A375 (cell line): ENCODE data around the gene ITIH3. TPM values are rescaled to one million over a fixed set of nuclear protein-coding genes. Genes with fewer than 3 reads are reported as not detected.

Source experiments
- small RNA-seq: library from RNA; depleted of rRNA; stranded (forward); fragments of <200 nt; gene quantifications from one replicate; pipeline ENCODE3, GENCODE V24; 2014
- total RNA-seq: library from RNA; depleted of rRNA; stranded (reverse); fragments of >200 nt; shearing (Covaris generic); gene quantifications from 2 replicates; pipeline ENCODE4 v1.2.3, GENCODE V29; 2014; rRNA removed

The ITIH3 gene
- 0.05 TPM in 1 of 2 replicates, not detected in the other for total RNA-seq

GRCh38 chr3:52794612-52795099 lies at the start of gene ITIH3:
TSS of gene ITIH3 (plus strand) at chr3:52794796. CDS start at chr3:52794804, 8 bp downstream.

GRCh38 chr3:52770496-52771333 lies 23.9 kb upstream of the ITIH3 start, which contains the start of gene NEK4:
TSS of gene NEK4 (minus strand) at chr3:52770940. CDS start at chr3:52770746, 194 bp downstream.

DNA sequence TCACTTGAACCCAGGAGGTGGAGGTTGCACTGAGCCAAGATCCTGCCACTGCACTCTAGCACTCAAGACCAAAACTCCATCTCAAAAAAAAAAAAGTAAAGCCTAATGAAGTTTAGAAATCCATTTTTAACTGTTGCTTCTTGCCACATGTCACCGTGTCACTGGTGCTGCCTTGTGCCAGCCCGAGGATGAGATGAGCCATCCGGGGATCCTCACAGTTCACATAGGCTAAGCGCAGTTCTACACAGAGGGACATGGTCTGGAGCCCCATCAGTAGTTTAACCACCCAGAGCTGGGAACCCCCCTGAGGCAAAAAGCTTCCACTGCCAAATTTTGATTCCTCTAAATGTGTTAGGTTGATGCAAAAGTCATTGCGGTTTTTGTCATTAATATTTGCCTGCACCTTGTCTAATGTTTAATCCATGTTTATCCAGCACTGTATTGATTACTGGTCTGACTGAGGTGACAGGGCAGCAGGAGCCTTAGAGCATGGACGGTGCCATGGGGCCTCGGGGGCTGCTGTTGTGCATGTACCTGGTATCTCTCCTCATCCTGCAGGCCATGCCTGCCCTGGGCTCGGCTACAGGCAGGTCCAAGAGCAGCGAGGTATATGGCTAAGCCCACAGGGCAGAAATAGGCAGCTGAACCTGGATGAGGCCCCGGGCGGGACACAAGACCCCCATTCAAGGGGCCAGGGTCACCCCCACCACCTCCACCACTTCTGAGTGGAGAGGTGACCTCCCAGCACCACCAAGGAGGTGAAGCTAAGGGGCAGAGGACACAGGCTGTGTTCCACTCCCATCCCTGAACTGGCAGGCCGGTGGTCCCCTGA lies 17.3 kb upstream of the ITIH3 start, which contains the start of gene ITIH1:
Gene ITIH1, plus strand, starts transcription at position 473 of the 832 bp plus-strand sequence. Its CDS starts 17 bp downstream, at position 490.

DNA sequence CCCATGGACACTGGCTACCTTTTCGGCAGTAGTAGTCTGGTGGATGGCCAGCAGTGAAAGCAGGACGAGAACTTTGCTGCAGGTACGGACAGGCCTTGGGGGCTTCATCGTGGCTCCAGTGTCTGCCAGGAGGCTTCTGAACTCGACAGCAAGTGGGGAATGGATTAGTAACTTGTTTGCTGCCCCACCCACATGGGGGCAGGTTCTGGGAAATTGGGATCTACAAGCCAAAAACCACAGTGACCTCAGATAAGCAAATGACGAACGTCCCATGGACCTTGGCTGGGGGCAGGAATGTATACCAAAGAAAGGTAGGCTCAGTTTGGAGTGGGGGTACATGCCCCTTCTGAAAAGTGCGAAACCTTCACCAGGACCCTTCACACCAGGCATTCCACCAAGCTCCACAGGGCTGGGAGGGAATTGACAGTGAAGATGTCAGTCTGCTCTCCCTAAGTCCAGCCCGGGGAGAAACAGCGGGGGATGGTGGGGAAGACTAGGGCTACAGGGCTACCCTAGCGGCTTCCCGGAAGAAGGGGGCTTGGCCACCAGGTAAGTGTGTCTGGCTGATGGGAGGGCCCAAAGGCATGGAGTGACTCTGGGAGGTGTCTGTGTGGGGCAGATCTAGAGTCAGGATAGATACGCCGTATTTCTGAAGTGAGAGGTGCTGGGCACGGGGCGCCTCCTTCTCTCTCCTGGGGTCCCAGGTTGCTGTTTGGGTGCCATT lies 36.1 kb downstream of the ITIH3 start, which contains the start of gene ITIH4:
Gene ITIH4, minus strand, starts transcription at position 138 of the 724 bp plus-strand sequence. Its CDS starts 30 bp downstream, at position 108.

GRCh38 chr3:52834871-52835501 lies 40.4 kb downstream of the ITIH3 start, which contains the start of gene MUSTN1:
TSS of gene MUSTN1 (minus strand) at chr3:52835019. CDS start at chr3:52834948, 71 bp downstream.

Small RNA genes lying within 50 kb of the gene (small RNA-seq; reads per million reads assigned to genes)
- not detected for gene MIR8064
- gene MUSTN1: not detected

Other genes with a start within 250 kb of the ITIH3 start
- gene PBRM1, start 108.9 kb upstream of the ITIH3 start, total RNA-seq: 35.8 and 45.3 TPM in 2 replicates
- 286 and 339 TPM in 2 replicates for gene GNL3, start 108.8 kb upstream of the ITIH3 start, total RNA-seq
- gene GLT8D1, start 89.0 kb upstream of the ITIH3 start, total RNA-seq: 68.8 and 79.7 TPM in 2 replicates
- 121 and 129 TPM in 2 replicates for gene SPCS1, start 88.7 kb upstream of the ITIH3 start, total RNA-seq
- gene NEK4, start 23.9 kb upstream of the ITIH3 start, total RNA-seq: 19.0 and 23.7 TPM in 2 replicates
- gene ITIH1, start 17.2 kb upstream of the ITIH3 start, total RNA-seq: not detected in 2 replicates
- gene ITIH4, start 35.9 kb downstream of the ITIH3 start, total RNA-seq: 2.3 and 2.7 TPM in 2 replicates
- gene MUSTN1, start 40.2 kb downstream of the ITIH3 start, total RNA-seq: not detected in 2 replicates
- 12.1 and 19.5 TPM in 2 replicates for gene STIMATE, start 102.8 kb downstream of the ITIH3 start, total RNA-seq